ENCODE data around the gene RTL10.

GRCh38 chr22:19850763-19851109, 3.9 kb downstream of the RTL10 start:
- TF ChIP-seq FOXP2 (optimal IDR thresholded peaks at IDR 0.05; ENCODE audit: borderline replicate concordance, extremely low read depth, extremely low read length, insufficient read depth), result no peak
- TF ChIP-seq POLR2AphosphoS5 (IDR thresholded peaks at IDR 0.05; ENCODE audit: low read depth, low read length), result no peak
- no peak for TF ChIP-seq SIN3A (IDR thresholded peaks at IDR 0.05; ENCODE audit: borderline replicate concordance, insufficient read depth, low read length)
